PC-3 (cell line): ENCODE data around the gene PRKCD.

Experiments
- EZH2phosphoT487 ChIP-seq: fragments of 300-600 bp; sonication (generic); IDR thresholded peaks from 2 replicates; pipeline ENCODE4 v1.6.1; 2018; ENCODE audit warnings: mild to moderate bottlenecking, antibody characterized with exemption, low read length, borderline replicate concordance
- TF ChIP-seq, protein P1 (sequence below): fragments of 300-600 bp; sonication (generic); conservative IDR thresholded peaks from 2 replicates; pipeline ENCODE4 v1.5.1; 2017; ENCODE audit warnings: antibody characterized with exemption, low read depth, mild to moderate bottlenecking, low read length

DNA sequence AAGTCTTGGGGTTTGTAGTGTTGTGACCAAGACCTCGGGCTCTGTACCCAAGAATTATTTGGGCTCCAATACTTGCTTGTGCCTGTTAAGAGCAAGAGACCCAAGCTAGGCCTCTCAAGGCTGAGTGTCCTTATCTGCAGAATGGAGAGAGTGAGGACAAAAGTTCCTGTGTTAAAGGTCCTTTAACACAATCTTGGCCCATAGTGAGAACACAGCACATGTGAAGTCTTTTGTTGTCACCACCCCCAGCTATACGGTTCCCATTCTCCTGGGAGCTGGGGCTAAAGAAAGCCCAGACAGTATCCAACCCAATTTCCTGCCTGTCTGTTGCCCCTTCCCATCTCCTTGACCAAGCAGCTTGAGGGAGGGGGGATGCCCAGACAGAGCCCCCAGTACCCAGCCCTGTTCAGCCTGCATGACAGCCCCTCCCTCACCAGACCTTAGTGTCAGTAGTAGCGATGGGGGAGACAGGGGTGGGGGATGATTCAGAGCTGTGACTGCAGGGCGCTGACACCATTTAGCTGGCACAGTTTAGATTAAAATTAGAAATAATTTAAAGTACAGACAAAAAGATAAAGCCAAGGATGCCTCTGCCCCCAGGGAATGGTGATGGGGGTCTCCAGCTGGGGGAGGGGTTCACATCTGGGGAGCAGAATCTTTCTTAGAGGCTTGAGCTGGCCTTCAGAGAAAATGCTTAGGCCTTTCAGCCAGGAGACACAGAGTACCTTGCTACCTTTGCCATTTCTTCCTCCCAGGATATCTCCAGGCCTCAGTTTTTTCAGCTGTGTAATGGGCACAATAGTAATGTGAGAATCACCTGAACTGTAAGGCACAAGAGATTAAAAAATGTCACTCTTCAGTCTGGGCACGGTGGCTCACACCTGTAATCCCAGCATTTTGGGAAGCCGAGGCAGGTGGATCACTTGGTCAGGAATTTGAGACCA, 2.7 kb downstream of the PRKCD start:
- TF ChIP-seq, protein P1, sequence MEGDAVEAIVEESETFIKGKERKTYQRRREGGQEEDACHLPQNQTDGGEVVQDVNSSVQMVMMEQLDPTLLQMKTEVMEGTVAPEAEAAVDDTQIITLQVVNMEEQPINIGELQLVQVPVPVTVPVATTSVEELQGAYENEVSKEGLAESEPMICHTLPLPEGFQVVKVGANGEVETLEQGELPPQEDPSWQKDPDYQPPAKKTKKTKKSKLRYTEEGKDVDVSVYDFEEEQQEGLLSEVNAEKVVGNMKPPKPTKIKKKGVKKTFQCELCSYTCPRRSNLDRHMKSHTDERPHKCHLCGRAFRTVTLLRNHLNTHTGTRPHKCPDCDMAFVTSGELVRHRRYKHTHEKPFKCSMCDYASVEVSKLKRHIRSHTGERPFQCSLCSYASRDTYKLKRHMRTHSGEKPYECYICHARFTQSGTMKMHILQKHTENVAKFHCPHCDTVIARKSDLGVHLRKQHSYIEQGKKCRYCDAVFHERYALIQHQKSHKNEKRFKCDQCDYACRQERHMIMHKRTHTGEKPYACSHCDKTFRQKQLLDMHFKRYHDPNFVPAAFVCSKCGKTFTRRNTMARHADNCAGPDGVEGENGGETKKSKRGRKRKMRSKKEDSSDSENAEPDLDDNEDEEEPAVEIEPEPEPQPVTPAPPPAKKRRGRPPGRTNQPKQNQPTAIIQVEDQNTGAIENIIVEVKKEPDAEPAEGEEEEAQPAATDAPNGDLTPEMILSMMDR: no peak
- no peak for TF ChIP-seq EZH2phosphoT487
